GM23338 (cell line): ENCODE results near the gene TFAP2B.

Experiments
- CTCF ChIP-seq, 2 experiments: fragments of 200-600 bp in 1 of 2; sonication (generic) in 1 of 2; conservative IDR thresholded peaks; 2 replicates each; pipeline versions ENCODE4 v1.5.1 to v1.6.1; 2016 to 2017; ENCODE audit warnings: antibody characterized with exemption in 2 of 2, low read depth in 2 of 2, mild to moderate bottlenecking in 2 of 2, moderate library complexity in 1 of 2
- EZH2 ChIP-seq: fragments of 200-600 bp; sonication (generic); IDR thresholded peaks from one replicate; pipeline ENCODE4 v1.8.0; 2017; ENCODE audit warnings: antibody characterized with exemption, mild to moderate bottlenecking, low read depth; ENCODE audit not compliant: unreplicated experiment
- POLR2AphosphoS5 ChIP-seq: IDR thresholded peaks from 2 replicates; pipeline ENCODE4 v1.6.1; 2016; ENCODE audit warnings: antibody characterized with exemption, low read depth
- REST ChIP-seq: IDR thresholded peaks from one replicate; pipeline ENCODE4 v1.6.1; 2018; ENCODE audit warnings: antibody characterized with exemption; ENCODE audit not compliant: unreplicated experiment

- TF ChIP-seq CTCF (conservative IDR thresholded peaks at IDR 0.05; ENCODE audit: low read depth in 2 of 2) (no peak), POLR2AphosphoS5 (no peak), EZH2 (no peak), REST (no peak)
Measured at GRCh38 chr6:50887112-50887511, 68.4 kb downstream of the TFAP2B start.
